Breast epithelium (tissue), 4 donors: ENCODE data around the gene IFT52. TPM values are rescaled to one million over a fixed set of nuclear protein-coding genes. Genes with fewer than 3 reads are reported as not detected.

Experiments
- DNase-seq, 2 donors: peaks; one replicate each; pipeline ENCODE4 v3.0.0-alpha.2; 2019; ENCODE audit warnings: low spot score in 2 of 2
- H3K27ac ChIP-seq, 2 donors: fragments of 200-600 bp; sonication (generic) in 1 of 2; one replicate each; pipeline ENCODE4 v1.5.1; 2016 to 2019; ENCODE audit warnings: mild to moderate bottlenecking in 1 of 2
- H3K27me3 ChIP-seq, 2 donors: fragments of 200-600 bp; sonication (generic) in 1 of 2; one replicate each; pipeline versions ENCODE4 v1.5.1 to v1.6.0; 2017 to 2019; ENCODE audit warnings: control low read depth in 1 of 2, mild to moderate bottlenecking in 1 of 2
- H3K36me3 ChIP-seq: fragments of 200-600 bp; one replicate; pipeline ENCODE4 v1.5.1; 2019
- H3K4me1 ChIP-seq, 2 donors: fragments of 200-600 bp; sonication (generic); one replicate each; pipeline ENCODE4 v1.5.1; 2016 to 2019; ENCODE audit warnings: control low read depth in 1 of 2
- H3K4me3 ChIP-seq, 3 donors: fragments of 200-600 bp; sonication (generic); 1 replicate in 2 of 3; 2 replicates in 1 of 3; pipeline ENCODE4 v1.5.1; 2016 to 2019; ENCODE audit warnings: mild to moderate bottlenecking in 3 of 3, moderate library complexity in 2 of 3
- H3K9me3 ChIP-seq, 2 donors: fragments of 200-600 bp; sonication (generic) in 1 of 2; one replicate each; pipeline ENCODE4 v1.5.1; 2016 to 2019; ENCODE audit warnings: control low read depth in 1 of 2
- CTCF ChIP-seq, 3 donors: fragments of 450-650 bp; IDR thresholded peaks; one replicate each; pipeline ENCODE4 v1.5.1; 2016 to 2017; ENCODE audit warnings: antibody characterized with exemption in 3 of 3, mild to moderate bottlenecking in 3 of 3, moderate library complexity in 3 of 3
- POLR2A ChIP-seq: fragments of 450-650 bp; IDR thresholded peaks from one replicate; pipeline ENCODE4 v1.6.1; 2016; ENCODE audit warnings: antibody characterized with exemption, mild to moderate bottlenecking, moderate library complexity
- POLR2AphosphoS5 ChIP-seq, 3 donors: sonication (generic); formaldehyde crosslinking; IDR thresholded peaks; one replicate each; pipeline ENCODE4 v1.6.1; 2017; ENCODE audit warnings: antibody characterized with exemption in 3 of 3
- intact Hi-C: fragments of 100-400 bp; cut with DNase I; formaldehyde crosslinking; loops from one replicate; pipeline ENCODE4 v1.15.1; 2023; ENCODE audit warnings: low total_unique reads
- total RNA-seq, 3 donors: library from RNA; depleted of rRNA; stranded (reverse); fragments of >200 nt; gene quantifications; one replicate each; pipeline ENCODE4 v1.1.0, GENCODE V29; 2016

Gene IFT52
- total RNA-seq, 3 donors from 2014 or later: 20.6 to 34.2 (median 25.3) TPM

GRCh38 chr20:43691928-43692524 lies 101.3 kb downstream of the IFT52 start:
- H3K36me3 ChIP-seq: no peaks in the 10 kb centered on the region
- TF ChIP-seq POLR2A (no peak), CTCF (IDR thresholded peaks at IDR 0.05) (no peak), POLR2AphosphoS5 (IDR thresholded peaks at IDR 0.05) (no peak)
- no peak for DNase-seq
- no peak overlapping the region for H3K27ac ChIP-seq
- intact Hi-C loops: no loop called here
- H3K9me3 ChIP-seq: no peaks in the 10 kb centered on the region
- H3K27me3 ChIP-seq: no peaks in the 10 kb centered on the region
- no peak overlapping the region for H3K4me3 ChIP-seq
- H3K4me1 ChIP-seq: no peaks in the 10 kb centered on the region

GRCh38 chr20:43694763-43695162 lies 104.0 kb downstream of the IFT52 start:
- no peaks in the 10 kb centered on the region for H3K36me3 ChIP-seq
- H3K27me3 ChIP-seq: no peaks in the 10 kb centered on the region
- H3K4me3 ChIP-seq: no peak overlapping the region
- no peak overlapping the region for H3K27ac ChIP-seq
- H3K4me1 ChIP-seq: no peaks in the 10 kb centered on the region
- intact Hi-C loops: loop anchor here (2.0 kb wide), 1 partner anchor 42 kb away; no protein-coding TSS in a partner anchor
- DNase-seq: no peak
- TF ChIP-seq POLR2A: no peak
- TF ChIP-seq POLR2AphosphoS5 (IDR thresholded peaks at IDR 0.05): no peak
- TF ChIP-seq CTCF (IDR thresholded peaks at IDR 0.05): no peak
- no peaks in the 10 kb centered on the region for H3K9me3 ChIP-seq

- intact Hi-C loops: loop anchor here (2.0 kb wide), 1 partner anchor 41 kb away; no protein-coding TSS in a partner anchor
- Histone ChIP-seq H3K4me3 (no peak overlapping the region), H3K4me1 (no peaks in the 10 kb centered on the region), H3K9me3 (no peaks in the 10 kb centered on the region), H3K36me3 (no peaks in the 10 kb centered on the region), H3K27me3 (no peaks in the 10 kb centered on the region), H3K27ac (no peak overlapping the region)
- DNase-seq: no peak
- no peak for TF ChIP-seq POLR2AphosphoS5 (IDR thresholded peaks at IDR 0.05)
Observed at GRCh38 chr20:43695571-43695970, 104.8 kb downstream of the IFT52 start.

Other genes with a start within 250 kb of the IFT52 start
- 100 to 1,000 TPM in 2 of 3 donors, 10 to 100 TPM in 1; 70.9 to 143 (median 114) TPM for gene SRSF6, start 133.0 kb upstream of the IFT52 start, total RNA-seq
- 10 to 100 TPM in 2 of 3 donors, 1 to 10 TPM in 1; 8.6 to 24.7 (median 17.4) TPM for gene L3MBTL1, start 83.2 kb upstream of the IFT52 start, total RNA-seq
- 1 to 10 TPM; 4.1 to 8.2 (median 6.4) TPM for gene SGK2, start 31.9 kb upstream of the IFT52 start, total RNA-seq
- under 1 TPM in 2 of 3 donors, not detected in 1; 0.32 to 0.44 TPM for gene MYBL2, start 76.2 kb downstream of the IFT52 start, total RNA-seq
- not detected for gene GTSF1L, start 136.1 kb downstream of the IFT52 start, total RNA-seq